Measurements from ENCODE around the gene ATXN10. TPM values are rescaled to one million over a fixed set of nuclear protein-coding genes. Genes with fewer than 3 reads are reported as not detected.

The ATXN10 gene
- total and polyA plus RNA-seq, 2 of the 13 experiments (the other 11 are each of a cell fraction or from before 2014, with no cell fraction given) = 60.1 to 194 TPM

DNA sequence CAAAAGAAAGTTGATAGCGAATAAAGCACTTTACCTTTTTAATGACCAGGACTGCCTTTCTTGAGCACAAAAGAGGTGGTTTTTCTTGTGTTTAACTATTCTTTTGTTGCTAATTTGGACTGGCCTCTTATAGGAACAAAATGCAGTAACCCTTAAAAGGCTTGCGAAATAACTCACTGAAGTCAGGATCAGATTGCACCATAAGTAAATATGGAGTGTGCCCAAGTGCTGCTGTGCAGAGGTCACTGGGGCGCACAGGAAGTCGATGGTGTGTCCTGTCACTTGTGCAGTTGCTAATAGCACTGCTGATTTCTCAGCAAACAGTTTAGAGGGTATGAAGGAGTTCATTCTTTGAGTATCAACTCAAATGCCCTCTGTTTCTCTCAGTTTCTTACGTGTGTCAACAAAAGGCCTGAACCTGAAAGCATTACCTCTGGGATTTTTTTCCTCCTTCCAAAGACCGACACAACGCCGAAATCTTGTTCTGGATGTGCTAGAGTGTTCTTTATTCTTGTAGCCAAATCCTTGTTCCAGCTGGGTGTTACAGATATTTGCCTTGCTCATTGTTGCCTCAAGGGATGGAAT, 71.3 kb downstream of the ATXN10 start (continued):
- TF ChIP-seq SRSF1 (optimal IDR thresholded peaks at IDR 0.05; ENCODE audit: low read depth, low read length) (no peak), ZNF329 (CRISPR knock-in tag; IDR thresholded peaks at IDR 0.05; ENCODE audit: low read depth) (no peak), JUN (CRISPR knock-in tag; IDR thresholded peaks at IDR 0.05) (peak; percentile 67; the same call in 1 of the 2 replicates), CSRNP1 (CRISPR knock-in tag; IDR thresholded peaks at IDR 0.05) (no peak), AKAP8 (CRISPR knock-in tag; IDR thresholded peaks at IDR 0.05) (peak; percentile 90; the same call in 1 of the 2 replicates), PAWR (CRISPR knock-in tag; IDR thresholded peaks at IDR 0.05; ENCODE audit: borderline replicate concordance) (no peak), TCF7 (IDR thresholded peaks at IDR 0.05; ENCODE audit: low read depth) (peak; percentile 97), ISX (CRISPR knock-in tag; conservative IDR thresholded peaks at IDR 0.05) (no peak), ZFYVE20 (CRISPR knock-in tag; IDR thresholded peaks at IDR 0.05; ENCODE audit: borderline replicate concordance, low read depth) (no peak), ZNF761 (CRISPR knock-in tag; conservative IDR thresholded peaks at IDR 0.05) (peak; percentile 88; the same call in 1 of the 2 replicates), ZNF205 (CRISPR knock-in tag; IDR thresholded peaks at IDR 0.05) (peak; percentile 86), ZMYM3 (CRISPR knock-in tag; IDR thresholded peaks at IDR 0.05) (peak; percentile 87), ATRX (CRISPR knock-in tag; IDR thresholded peaks at IDR 0.05; ENCODE audit: borderline replicate concordance) (no peak), RXRA (CRISPR knock-in tag; IDR thresholded peaks at IDR 0.05) (peak; percentile 99), ZNF879 (CRISPR knock-in tag; IDR thresholded peaks at IDR 0.05) (no peak), GTF3A (CRISPR knock-in tag; conservative IDR thresholded peaks at IDR 0.05) (no peak), NONO (IDR thresholded peaks at IDR 0.05) (no peak), NONO (CRISPR knock-in tag; conservative IDR thresholded peaks at IDR 0.05) (peak; percentile 87), ZEB1 (IDR thresholded peaks at IDR 0.05; ENCODE audit: insufficient replicate concordance, low read depth) (peak; percentile 74), SP1 (IDR thresholded peaks at IDR 0.05) (no peak), SP1 (CRISPR knock-in tag; IDR thresholded peaks at IDR 0.05) (peak; percentile 49), ZSCAN31 (CRISPR knock-in tag; IDR thresholded peaks at IDR 0.05; ENCODE audit: low read depth) (peak; percentile 84; the same call in 1 of the 2 replicates), MIER3 (CRISPR knock-in tag; IDR thresholded peaks at IDR 0.05; ENCODE audit: borderline replicate concordance) (peak; percentile 92; the same call in 1 of the 2 replicates), NFIC (IDR thresholded peaks at IDR 0.05; ENCODE audit: low read length) (peak; percentile 89), ZNF138 (CRISPR knock-in tag; IDR thresholded peaks at IDR 0.05; ENCODE audit: low read depth) (no peak)
- TF ChIP-seq, protein P1, sequence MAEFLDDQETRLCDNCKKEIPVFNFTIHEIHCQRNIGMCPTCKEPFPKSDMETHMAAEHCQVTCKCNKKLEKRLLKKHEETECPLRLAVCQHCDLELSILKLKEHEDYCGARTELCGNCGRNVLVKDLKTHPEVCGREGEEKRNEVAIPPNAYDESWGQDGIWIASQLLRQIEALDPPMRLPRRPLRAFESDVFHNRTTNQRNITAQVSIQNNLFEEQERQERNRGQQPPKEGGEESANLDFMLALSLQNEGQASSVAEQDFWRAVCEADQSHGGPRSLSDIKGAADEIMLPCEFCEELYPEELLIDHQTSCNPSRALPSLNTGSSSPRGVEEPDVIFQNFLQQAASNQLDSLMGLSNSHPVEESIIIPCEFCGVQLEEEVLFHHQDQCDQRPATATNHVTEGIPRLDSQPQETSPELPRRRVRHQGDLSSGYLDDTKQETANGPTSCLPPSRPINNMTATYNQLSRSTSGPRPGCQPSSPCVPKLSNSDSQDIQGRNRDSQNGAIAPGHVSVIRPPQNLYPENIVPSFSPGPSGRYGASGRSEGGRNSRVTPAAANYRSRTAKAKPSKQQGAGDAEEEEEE (CRISPR knock-in tag; IDR thresholded peaks at IDR 0.05; ENCODE audit: borderline replicate concordance) = no peak
- TF ChIP-seq, protein P2, sequence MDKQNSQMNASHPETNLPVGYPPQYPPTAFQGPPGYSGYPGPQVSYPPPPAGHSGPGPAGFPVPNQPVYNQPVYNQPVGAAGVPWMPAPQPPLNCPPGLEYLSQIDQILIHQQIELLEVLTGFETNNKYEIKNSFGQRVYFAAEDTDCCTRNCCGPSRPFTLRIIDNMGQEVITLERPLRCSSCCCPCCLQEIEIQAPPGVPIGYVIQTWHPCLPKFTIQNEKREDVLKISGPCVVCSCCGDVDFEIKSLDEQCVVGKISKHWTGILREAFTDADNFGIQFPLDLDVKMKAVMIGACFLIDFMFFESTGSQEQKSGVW (CRISPR knock-in tag; IDR thresholded peaks at IDR 0.05; ENCODE audit: borderline replicate concordance) = no peak
- TF ChIP-seq, protein P3, sequence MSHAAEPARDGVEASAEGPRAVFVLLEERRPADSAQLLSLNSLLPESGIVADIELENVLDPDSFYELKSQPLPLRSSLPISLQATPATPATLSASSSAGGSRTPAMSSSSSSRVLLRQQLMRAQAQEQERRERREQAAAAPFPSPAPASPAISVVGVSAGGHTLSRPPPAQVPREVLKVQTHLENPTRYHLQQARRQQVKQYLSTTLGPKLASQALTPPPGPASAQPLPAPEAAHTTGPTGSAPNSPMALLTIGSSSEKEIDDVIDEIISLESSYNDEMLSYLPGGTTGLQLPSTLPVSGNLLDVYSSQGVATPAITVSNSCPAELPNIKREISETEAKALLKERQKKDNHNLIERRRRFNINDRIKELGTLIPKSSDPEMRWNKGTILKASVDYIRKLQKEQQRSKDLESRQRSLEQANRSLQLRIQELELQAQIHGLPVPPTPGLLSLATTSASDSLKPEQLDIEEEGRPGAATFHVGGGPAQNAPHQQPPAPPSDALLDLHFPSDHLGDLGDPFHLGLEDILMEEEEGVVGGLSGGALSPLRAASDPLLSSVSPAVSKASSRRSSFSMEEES (CRISPR knock-in tag; IDR thresholded peaks at IDR 0.05) = peak; percentile 78

Data from HepG2 (cell line).